Sigmoid colon (tissue), 7 donors: Measurements from ENCODE around the gene CNMD. TPM values are rescaled to one million over a fixed set of nuclear protein-coding genes. Genes with fewer than 3 reads are reported as not detected.

ENCODE experiments used
- DNase-seq: peaks from one replicate; pipeline ENCODE4 v3.0.0-alpha.2; 2019
- H3K27ac ChIP-seq, 4 donors: fragments of 200-600 bp; sonication (generic); one replicate each; pipeline ENCODE4 v1.5.1; 2016 to 2019; ENCODE audit warnings: mild to moderate bottlenecking in 1 of 4
- H3K27me3 ChIP-seq, 3 donors: fragments of 200-600 bp; sonication (generic); one replicate each; pipeline ENCODE4 v1.5.1; 2019; ENCODE audit warnings: mild to moderate bottlenecking in 1 of 3
- H3K36me3 ChIP-seq, 4 donors: fragments of 200-600 bp; sonication (generic); one replicate each; pipeline ENCODE4 v1.5.1; 2016 to 2019
- H3K4me1 ChIP-seq, 4 donors: fragments of 200-600 bp; sonication (generic); one replicate each; pipeline ENCODE4 v1.5.1; 2017 to 2019
- H3K4me3 ChIP-seq, 4 donors: fragments of 200-600 bp; sonication (generic); one replicate each; pipeline ENCODE4 v1.5.1; 2017 to 2019; ENCODE audit warnings: mild to moderate bottlenecking in 2 of 4, moderate library complexity in 1 of 4
- H3K9me3 ChIP-seq, 4 donors: fragments of 200-600 bp in 3 of 4; sonication (generic) in 3 of 4; one replicate each; pipeline versions ENCODE4 v1.5.1 to v1.6.1; 2013 to 2019
- CTCF ChIP-seq, 4 experiments: fragments of 450-650 bp in 3 of 4; fragments of 200-600 bp in 1 of 4; IDR thresholded peaks; one replicate each; pipeline ENCODE4 v1.5.1; 2016 to 2019; ENCODE audit warnings: antibody characterized with exemption in 4 of 4, mild to moderate bottlenecking in 3 of 4, moderate library complexity in 2 of 4
- EP300 ChIP-seq, 4 donors: sonication (generic); formaldehyde crosslinking; IDR thresholded peaks; one replicate each; pipeline ENCODE4 v1.6.1; 2017; ENCODE audit warnings: antibody characterized with exemption in 4 of 4
- POLR2A ChIP-seq, 2 donors: fragments of 450-650 bp; IDR thresholded peaks; one replicate each; pipeline ENCODE4 v1.6.1; 2016; ENCODE audit warnings: antibody characterized with exemption in 2 of 2, mild to moderate bottlenecking in 2 of 2, moderate library complexity in 2 of 2
- POLR2AphosphoS5 ChIP-seq, 4 donors: sonication (generic); formaldehyde crosslinking; IDR thresholded peaks; one replicate each; pipeline ENCODE4 v1.6.1; 2017; ENCODE audit warnings: antibody characterized with exemption in 4 of 4
- WGBS, 2 donors: extraction: QIAGEN DNeasy Blood & Tissue Kit; methylation state at CpG; one replicate each; pipeline ENCODE4 v1.1.7; 2013; 5-methylcytosine and 5-hydroxymethylcytosine counted together
- intact Hi-C: fragments of 100-400 bp; cut with DNase I; formaldehyde crosslinking; loops from one replicate; pipeline ENCODE4 v1.15.1; 2023
- polyA plus RNA-seq, 3 donors: library from polyadenylated mRNA; stranded (reverse); fragments of 200-250 nt; gene quantifications; one replicate each; pipeline ENCODE4 v1.2.3, GENCODE V29; 2013
- total RNA-seq, 4 donors: library from RNA; depleted of rRNA; stranded (reverse); fragments of >200 nt; gene quantifications; one replicate each; pipeline ENCODE4 v1.1.0, GENCODE V29; 2016
- donor health status: healthy with polysubstance abuse.
- donor health status: Bipolar disorder and iron deficiency.
- donor health status: healthy.

Gene CNMD
- total and polyA plus RNA-seq, 7 donors: 0.10 TPM; not detected in 6

DNA sequence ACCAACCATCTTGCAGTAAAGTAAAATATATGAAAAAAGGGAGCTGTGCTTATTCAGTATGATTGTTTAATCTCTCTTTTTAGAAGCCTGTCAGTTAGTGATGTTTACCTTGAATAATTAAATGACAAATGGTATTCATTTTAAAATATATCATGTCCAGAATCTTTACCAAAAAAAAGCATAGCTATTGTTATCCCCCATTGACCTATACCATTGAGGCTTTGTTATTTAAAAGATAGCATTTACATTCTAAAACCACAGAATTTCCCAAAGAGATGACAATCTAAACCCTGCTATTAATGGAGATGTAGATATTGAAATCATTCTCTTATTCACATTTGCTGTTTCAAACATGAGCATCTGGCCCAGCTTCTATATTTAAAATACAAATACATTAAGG is 2.2 kb downstream of the CNMD start:
- intact Hi-C loops: no loop called here
- no peak overlapping the region for H3K27ac ChIP-seq
- H3K27me3 ChIP-seq: peaks cover 17 to 56% (median 25%) of the 10 kb centered on the region in 3 donors
- peaks cover 0 to 13% (median 11%) of the 10 kb centered on the region in 4 donors for H3K4me1 ChIP-seq
- TF ChIP-seq POLR2A (IDR thresholded peaks at IDR 0.05) (no peak), POLR2AphosphoS5 (IDR thresholded peaks at IDR 0.05) (no peak), CTCF (IDR thresholded peaks at IDR 0.05) (no peak), EP300 (IDR thresholded peaks at IDR 0.05) (no peak)
- H3K9me3 ChIP-seq: no peaks in the 10 kb centered on the region
- no peak overlapping the region for H3K4me3 ChIP-seq
- DNase-seq: no peak
- no peaks in the 10 kb centered on the region for H3K36me3 ChIP-seq

- intact Hi-C loops: no loop called here
- no peak overlapping the region for H3K4me3 ChIP-seq
Observed at GRCh38 chr13:52736891-52737290, 2.7 kb downstream of the CNMD start.

GRCh38 chr13:52734075-52734623 is 5.5 kb downstream of the CNMD start:
- no peaks in the 10 kb centered on the region for H3K9me3 ChIP-seq
- no peaks in the 10 kb centered on the region for H3K36me3 ChIP-seq
- H3K27me3 ChIP-seq: peaks cover 8 to 34% (median 12%) of the 10 kb centered on the region in 3 donors
- WGBS, 2 donors: 72 to 86% methylated on average over 4 of the region's 4 CpGs
- no peak overlapping the region for H3K4me3 ChIP-seq
- H3K4me1 ChIP-seq: peaks cover 0 to 10% (median 8%) of the 10 kb centered on the region in 4 donors
- intact Hi-C loops: no loop called here
- no peak for TF ChIP-seq EP300 (IDR thresholded peaks at IDR 0.05)
- TF ChIP-seq POLR2AphosphoS5 (IDR thresholded peaks at IDR 0.05): no peak
- no peak for TF ChIP-seq POLR2A (IDR thresholded peaks at IDR 0.05)
- TF ChIP-seq CTCF (IDR thresholded peaks at IDR 0.05): no peak
- H3K27ac ChIP-seq: no peak overlapping the region
- no peak for DNase-seq

More at GRCh38 chr13:52736891-52737290, 2.7 kb downstream of the CNMD start:
- TF ChIP-seq EP300 (IDR thresholded peaks at IDR 0.05) (no peak), POLR2A (IDR thresholded peaks at IDR 0.05) (no peak), POLR2AphosphoS5 (IDR thresholded peaks at IDR 0.05) (no peak), CTCF (IDR thresholded peaks at IDR 0.05) (no peak)
- H3K9me3 ChIP-seq: no peaks in the 10 kb centered on the region
- H3K27me3 ChIP-seq: peaks cover 17 to 56% (median 25%) of the 10 kb centered on the region in 3 donors
- DNase-seq: no peak
- 82 to 85% methylated on average over 2 of the region's 2 CpGs for WGBS, 2 donors
- H3K36me3 ChIP-seq: no peaks in the 10 kb centered on the region
- H3K4me1 ChIP-seq: peaks cover 0 to 13% (median 11%) of the 10 kb centered on the region in 4 donors
- H3K27ac ChIP-seq: no peak overlapping the region

GRCh38 chr13:52726258-52726657 is 13.4 kb downstream of the CNMD start:
- Histone ChIP-seq H3K27ac (no peak overlapping the region), H3K36me3 (no peaks in the 10 kb centered on the region), H3K4me3 (no peak overlapping the region), H3K27me3 (no peaks in the 10 kb centered on the region), H3K4me1 (no peaks in the 10 kb centered on the region), H3K9me3 (no peaks in the 10 kb centered on the region)
- intact Hi-C loops: no loop called here
- no peak for DNase-seq
- 20 to 62% methylated on average over 2 of the region's 2 CpGs for WGBS, 2 donors
- TF ChIP-seq POLR2A (IDR thresholded peaks at IDR 0.05): no peak
- no peak for TF ChIP-seq POLR2AphosphoS5 (IDR thresholded peaks at IDR 0.05)
- TF ChIP-seq CTCF (IDR thresholded peaks at IDR 0.05): no peak
- no peak for TF ChIP-seq EP300 (IDR thresholded peaks at IDR 0.05)

DNA sequence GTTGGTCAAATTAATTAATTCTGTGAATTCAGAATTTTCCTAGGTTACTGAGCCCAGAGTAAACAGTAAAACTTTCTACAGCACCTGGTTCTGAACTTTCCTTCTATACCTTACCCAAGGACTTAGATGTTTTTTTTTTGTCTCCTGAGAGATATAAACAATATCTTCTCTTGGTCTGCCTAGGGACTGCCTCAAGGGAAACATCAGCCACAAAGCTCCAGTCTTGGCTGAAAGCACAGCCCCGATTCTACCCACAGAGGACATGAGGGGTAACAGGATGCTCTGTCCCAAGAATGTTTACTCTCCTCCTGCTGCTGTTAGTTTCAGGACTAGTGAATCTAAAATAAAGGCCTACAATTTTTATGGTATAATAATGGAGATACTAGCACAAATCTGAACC is 14.3 kb downstream of the CNMD start:
- DNase-seq: no peak
- Histone ChIP-seq H3K27me3 (no peaks in the 10 kb centered on the region), H3K27ac (no peak overlapping the region), H3K4me1 (no peaks in the 10 kb centered on the region), H3K9me3 (no peaks in the 10 kb centered on the region), H3K4me3 (no peak overlapping the region), H3K36me3 (no peaks in the 10 kb centered on the region)
- WGBS, 2 donors: 88 to 94% methylated on average over 1 of the region's 1 CpG
- intact Hi-C loops: no loop called here
- TF ChIP-seq EP300 (IDR thresholded peaks at IDR 0.05) (no peak), POLR2A (IDR thresholded peaks at IDR 0.05) (no peak), POLR2AphosphoS5 (IDR thresholded peaks at IDR 0.05) (no peak), CTCF (IDR thresholded peaks at IDR 0.05) (no peak)
